ENCODE measurements around the gene LAIR2.
"Not testable (repeated sequence)": the region's sequence is repeated elsewhere in the genome, so short reads cannot be mapped to it uniquely, and the experiment has no call there.

LAIR2 gene

GRCh38 chr19:54493967-54494585 lies 8.6 kb upstream of the LAIR2 start:
- Mint-ChIP-seq H3K27ac (no peak overlapping the region), H3K4me3 (no peak overlapping the region), H3K4me1 (ENCODE audit: low read depth) (peaks cover 10% of the 10 kb centered on the region), H3K9me3 (no peaks in the 10 kb centered on the region), H3K27me3 (ENCODE audit: low read depth) (peaks cover 40% of the 10 kb centered on the region), H3K36me3 (ENCODE audit: low read depth) (no peaks in the 10 kb centered on the region)
- DNase-seq (ENCODE audit: low spot score), result no peak

- H3K4me1 Mint-ChIP-seq (ENCODE audit: low read depth), result peaks cover 13% of the 10 kb centered on the region
Measured at GRCh38 chr19:54495284-54495683, 7.3 kb upstream of the LAIR2 start.

GRCh38 chr19:54497747-54498450 lies 4.7 kb upstream of the LAIR2 start:
- peaks cover 20% of the 10 kb centered on the region for H3K4me1 Mint-ChIP-seq (ENCODE audit: low read depth)
- H3K27ac Mint-ChIP-seq; H3K36me3 Mint-ChIP-seq (ENCODE audit: low read depth); H3K9me3 Mint-ChIP-seq: not testable (repeated sequence)
- H3K4me3 Mint-ChIP-seq, result peak overlapping the region; percentile 57
- peak; percentile 23 for DNase-seq (ENCODE audit: low spot score)
- H3K27me3 Mint-ChIP-seq (ENCODE audit: low read depth), result peaks cover 29% of the 10 kb centered on the region

More at GRCh38 chr19:54495284-54495683, 7.3 kb upstream of the LAIR2 start:
- not testable (repeated sequence) for H3K27ac Mint-ChIP-seq; H3K4me3 Mint-ChIP-seq; H3K36me3 Mint-ChIP-seq (ENCODE audit: low read depth); H3K9me3 Mint-ChIP-seq; DNase-seq (ENCODE audit: low spot score)
- H3K27me3 Mint-ChIP-seq (ENCODE audit: low read depth), result peaks cover 38% of the 10 kb centered on the region

- H3K36me3 Mint-ChIP-seq (ENCODE audit: low read depth); H3K9me3 Mint-ChIP-seq; DNase-seq (ENCODE audit: low spot score); H3K4me3 Mint-ChIP-seq; H3K27ac Mint-ChIP-seq: not testable (repeated sequence)
- Mint-ChIP-seq H3K4me1 (ENCODE audit: low read depth) (peaks cover 20% of the 10 kb centered on the region), H3K27me3 (ENCODE audit: low read depth) (peaks cover 29% of the 10 kb centered on the region)
Measured at GRCh38 chr19:54498451-54498772, 4.2 kb upstream of the LAIR2 start.

- H3K36me3 Mint-ChIP-seq (ENCODE audit: low read depth); H3K27me3 Mint-ChIP-seq (ENCODE audit: low read depth); H3K27ac Mint-ChIP-seq; DNase-seq (ENCODE audit: low spot score); H3K9me3 Mint-ChIP-seq: not testable (repeated sequence)
- Mint-ChIP-seq H3K4me1 (ENCODE audit: low read depth) (peaks cover 28% of the 10 kb centered on the region), H3K4me3 (peak overlapping the region; percentile 44)
Measured at GRCh38 chr19:54505542-54505941, 2.9 kb downstream of the LAIR2 start.

GRCh38 chr19:54506079-54506478 lies 3.4 kb downstream of the LAIR2 start:
- Mint-ChIP-seq H3K27ac (no peak overlapping the region), H3K9me3 (no peaks in the 10 kb centered on the region), H3K27me3 (ENCODE audit: low read depth) (no peaks in the 10 kb centered on the region), H3K4me3 (peak overlapping the region; percentile 3), H3K4me1 (ENCODE audit: low read depth) (peaks cover 28% of the 10 kb centered on the region), H3K36me3 (ENCODE audit: low read depth) (peaks cover 4% of the 10 kb centered on the region)
- DNase-seq (ENCODE audit: low spot score), result no peak

GRCh38 chr19:54507038-54507717 lies 4.5 kb downstream of the LAIR2 start:
- Mint-ChIP-seq H3K27ac (peak overlapping the region; percentile 57), H3K4me3 (peak overlapping the region; percentile 24), H3K4me1 (ENCODE audit: low read depth) (peaks cover 28% of the 10 kb centered on the region)
- not testable (repeated sequence) for DNase-seq (ENCODE audit: low spot score); H3K27me3 Mint-ChIP-seq (ENCODE audit: low read depth); H3K9me3 Mint-ChIP-seq; H3K36me3 Mint-ChIP-seq (ENCODE audit: low read depth)

GRCh38 chr19:54507824-54508223 lies 5.2 kb downstream of the LAIR2 start:
- Mint-ChIP-seq H3K27ac (no peak overlapping the region), H3K36me3 (ENCODE audit: low read depth) (peaks cover 4% of the 10 kb centered on the region), H3K4me1 (ENCODE audit: low read depth) (peaks cover 21% of the 10 kb centered on the region), H3K9me3 (no peaks in the 10 kb centered on the region), H3K4me3 (no peak overlapping the region), H3K27me3 (ENCODE audit: low read depth) (no peaks in the 10 kb centered on the region)
- no peak for DNase-seq (ENCODE audit: low spot score)

- not testable (repeated sequence) for H3K4me3 Mint-ChIP-seq; H3K27me3 Mint-ChIP-seq (ENCODE audit: low read depth); H3K9me3 Mint-ChIP-seq; H3K36me3 Mint-ChIP-seq (ENCODE audit: low read depth); DNase-seq (ENCODE audit: low spot score); H3K27ac Mint-ChIP-seq
- peaks cover 21% of the 10 kb centered on the region for H3K4me1 Mint-ChIP-seq (ENCODE audit: low read depth)
Measured at GRCh38 chr19:54508487-54508886, 5.9 kb downstream of the LAIR2 start.

GRCh38 chr19:54509200-54509940 lies 6.7 kb downstream of the LAIR2 start:
- H3K27ac Mint-ChIP-seq; DNase-seq (ENCODE audit: low spot score); H3K4me3 Mint-ChIP-seq; H3K36me3 Mint-ChIP-seq (ENCODE audit: low read depth); H3K27me3 Mint-ChIP-seq (ENCODE audit: low read depth); H3K9me3 Mint-ChIP-seq: not testable (repeated sequence)
- peaks cover 21% of the 10 kb centered on the region for H3K4me1 Mint-ChIP-seq (ENCODE audit: low read depth)

GRCh38 chr19:54515156-54515555 lies 12.5 kb downstream of the LAIR2 start:
- Mint-ChIP-seq H3K4me1 (ENCODE audit: low read depth) (peaks cover 21% of the 10 kb centered on the region), H3K27ac (no peak overlapping the region), H3K4me3 (no peak overlapping the region), H3K9me3 (peaks cover 3% of the 10 kb centered on the region), H3K36me3 (ENCODE audit: low read depth) (no peaks in the 10 kb centered on the region), H3K27me3 (ENCODE audit: low read depth) (peaks cover 2% of the 10 kb centered on the region)
- no peak for DNase-seq (ENCODE audit: low spot score)

- no peaks in the 10 kb centered on the region for H3K36me3 Mint-ChIP-seq (ENCODE audit: low read depth)
- peaks cover 2% of the 10 kb centered on the region for H3K27me3 Mint-ChIP-seq (ENCODE audit: low read depth)
- H3K27ac Mint-ChIP-seq, result no peak overlapping the region
- DNase-seq (ENCODE audit: low spot score), result peak; percentile 63
- H3K4me3 Mint-ChIP-seq, result no peak overlapping the region
- peaks cover 3% of the 10 kb centered on the region for H3K9me3 Mint-ChIP-seq
- peaks cover 41% of the 10 kb centered on the region for H3K4me1 Mint-ChIP-seq (ENCODE audit: low read depth)
Measured at GRCh38 chr19:54517483-54517882, 14.9 kb downstream of the LAIR2 start.

- peak; percentile 64 for DNase-seq (ENCODE audit: low spot score)
- Mint-ChIP-seq H3K27ac (peak overlapping the region; percentile 81), H3K27me3 (ENCODE audit: low read depth) (peaks cover 2% of the 10 kb centered on the region), H3K36me3 (ENCODE audit: low read depth) (peaks cover 2% of the 10 kb centered on the region), H3K4me1 (ENCODE audit: low read depth) (peaks cover 54% of the 10 kb centered on the region), H3K9me3 (peaks cover 6% of the 10 kb centered on the region), H3K4me3 (peak overlapping the region; percentile 81)
Measured at GRCh38 chr19:54518844-54519243, 16.2 kb downstream of the LAIR2 start.

All from T-helper 2 cell treated with Interferon-gamma antibody and Interleukin-4, amounts not matched to agents 5 μg/mL and 100 μg/mL, for 36 hours (primary cell).